Skeletal muscle tissue (tissue), 4 donors: ENCODE data around the gene CSRP1. TPM values are rescaled to one million over a fixed set of nuclear protein-coding genes. Genes with fewer than 3 reads are reported as not detected.

Experiments
- H3K27ac ChIP-seq: one replicate; pipeline ENCODE4 v1.7.0; 2013; ENCODE audit warnings: mild to moderate bottlenecking, low read depth, low read length, inconsistent platforms
- H3K27me3 ChIP-seq, 3 donors: one replicate each; pipeline ENCODE4 v1.7.0; 2013; ENCODE audit warnings: low read length in 3 of 3; ENCODE audit not compliant: control insufficient read depth in 3 of 3, insufficient read depth in 3 of 3
- H3K36me3 ChIP-seq, 3 donors: one replicate each; pipeline ENCODE4 v1.7.0; 2013; ENCODE audit warnings: low read length in 3 of 3; ENCODE audit not compliant: control insufficient read depth in 3 of 3, insufficient read depth in 3 of 3
- H3K4me1 ChIP-seq, 3 donors: one replicate each; pipeline ENCODE4 v1.7.0; 2013; ENCODE audit warnings: low read length in 3 of 3, mild to moderate bottlenecking in 3 of 3; ENCODE audit not compliant: control insufficient read depth in 3 of 3, insufficient read depth in 3 of 3
- H3K4me3 ChIP-seq, 3 donors: one replicate each; pipeline ENCODE4 v1.7.0; 2013; ENCODE audit warnings: low read length in 3 of 3
- H3K9ac ChIP-seq, 3 donors: one replicate each; pipeline ENCODE4 v1.7.0; 2013; ENCODE audit warnings: low read length in 3 of 3, mild to moderate bottlenecking in 3 of 3, moderate library complexity in 2 of 3, low read depth in 1 of 3
- H3K9me3 ChIP-seq, 3 donors: one replicate each; pipeline ENCODE4 v1.7.0; 2013; ENCODE audit warnings: low read length in 3 of 3; ENCODE audit not compliant: control insufficient read depth in 3 of 3
- total RNA-seq: library from RNA; depleted of rRNA; stranded (reverse); fragments of >200 nt; gene quantifications from one replicate; pipeline ENCODE4 v1.2.3, GENCODE V29; 2014
- donor health status: Osteomylitis.

Gene CSRP1
- total RNA-seq, 1 donor from 2014 or later, result 42.8 TPM

- Histone ChIP-seq H3K4me3 (peak overlapping the region; percentile 66 to 71 (median 69)), H3K4me1 (peaks cover 34 to 47% (median 40%) of the 10 kb centered on the region in 3 donors), H3K27me3 (peaks cover 22 to 42% (median 41%) of the 10 kb centered on the region in 3 donors)
These were observed 31.1 kb upstream of the CSRP1 start for GRCh38 chr1:201537891-201538611.

GRCh38 chr1:201537467-201537866 is 30.5 kb upstream of the CSRP1 start:
- no peak overlapping the region for H3K4me3 ChIP-seq
- H3K27ac ChIP-seq, result no peak overlapping the region
- H3K4me1 ChIP-seq, result peaks cover 34 to 47% (median 41%) of the 10 kb centered on the region in 3 donors
- peaks cover 22 to 42% (median 41%) of the 10 kb centered on the region in 3 donors for H3K27me3 ChIP-seq
- H3K9me3 ChIP-seq, result no peaks in the 10 kb centered on the region
- H3K9ac ChIP-seq, result no peak overlapping the region
- no peaks in the 10 kb centered on the region for H3K36me3 ChIP-seq

More at GRCh38 chr1:201537891-201538611, 31.1 kb upstream of the CSRP1 start:
- Histone ChIP-seq H3K27ac (peak overlapping the region; percentile 74), H3K9me3 (no peaks in the 10 kb centered on the region), H3K9ac (peak overlapping the region; percentile 38 to 74 (median 63)), H3K36me3 (no peaks in the 10 kb centered on the region)

- H3K36me3 ChIP-seq, result no peaks in the 10 kb centered on the region
- H3K4me3 ChIP-seq, result no peak overlapping the region
- peak overlapping the region; percentile 42 for H3K27ac ChIP-seq
- H3K4me1 ChIP-seq, result peaks cover 35 to 48% (median 43%) of the 10 kb centered on the region in 3 donors
- H3K27me3 ChIP-seq, result peaks cover 22 to 42% (median 41%) of the 10 kb centered on the region in 3 donors
- no peaks in the 10 kb centered on the region for H3K9me3 ChIP-seq
- H3K9ac ChIP-seq, result no peak overlapping the region
These were observed 30.1 kb upstream of the CSRP1 start for GRCh38 chr1:201537028-201537427.

- Histone ChIP-seq H3K27me3 (peaks cover 22 to 42% (median 41%) of the 10 kb centered on the region in 3 donors), H3K36me3 (no peaks in the 10 kb centered on the region), H3K27ac (peak overlapping the region; percentile 67), H3K9ac (no peak overlapping the region), H3K4me3 (no peak overlapping the region), H3K9me3 (no peaks in the 10 kb centered on the region), H3K4me1 (peaks cover 40 to 52% (median 48%) of the 10 kb centered on the region in 3 donors)
These were observed 29.6 kb upstream of the CSRP1 start for GRCh38 chr1:201536558-201536957.

GRCh38 chr1:201535919-201536245 is 29.0 kb upstream of the CSRP1 start:
- H3K9me3 ChIP-seq, result no peaks in the 10 kb centered on the region
- no peak overlapping the region for H3K4me3 ChIP-seq
- H3K27ac ChIP-seq, result peak overlapping the region; percentile 67
- no peaks in the 10 kb centered on the region for H3K36me3 ChIP-seq
- peaks cover 46 to 57% (median 55%) of the 10 kb centered on the region in 3 donors for H3K4me1 ChIP-seq
- H3K9ac ChIP-seq, result peak overlapping the region in 1 of 3 donors; percentile 11
- H3K27me3 ChIP-seq, result peaks cover 22 to 42% (median 41%) of the 10 kb centered on the region in 3 donors

GRCh38 chr1:201535046-201535918 is 28.4 kb upstream of the CSRP1 start:
- Histone ChIP-seq H3K27me3 (peaks cover 22 to 41% (median 39%) of the 10 kb centered on the region in 3 donors), H3K9ac (peak overlapping the region in 2 of 3 donors; percentile 11 to 25), H3K4me3 (no peak overlapping the region), H3K9me3 (no peaks in the 10 kb centered on the region), H3K4me1 (peaks cover 47 to 56% (median 54%) of the 10 kb centered on the region in 3 donors), H3K27ac (peak overlapping the region; percentile 67), H3K36me3 (no peaks in the 10 kb centered on the region)

GRCh38 chr1:201533836-201534235 is 26.9 kb upstream of the CSRP1 start:
- Histone ChIP-seq H3K27ac (no peak overlapping the region), H3K27me3 (peaks cover 12 to 29% (median 27%) of the 10 kb centered on the region in 3 donors), H3K9ac (no peak overlapping the region), H3K9me3 (no peaks in the 10 kb centered on the region), H3K4me3 (no peak overlapping the region), H3K4me1 (peaks cover 40 to 48% (median 41%) of the 10 kb centered on the region in 3 donors), H3K36me3 (no peaks in the 10 kb centered on the region)

GRCh38 chr1:201531551-201532425 is 24.9 kb upstream of the CSRP1 start:
- no peaks in the 10 kb centered on the region for H3K36me3 ChIP-seq
- no peak overlapping the region for H3K4me3 ChIP-seq
- H3K27ac ChIP-seq, result peak overlapping the region; percentile 77
- H3K27me3 ChIP-seq, result peaks cover 0 to 10% (median 7%) of the 10 kb centered on the region in 3 donors
- peak overlapping the region in 2 of 3 donors; percentile 9 to 54 for H3K9ac ChIP-seq
- H3K4me1 ChIP-seq, result peaks cover 24 to 30% (median 26%) of the 10 kb centered on the region in 3 donors
- no peaks in the 10 kb centered on the region for H3K9me3 ChIP-seq

GRCh38 chr1:201530741-201531531 is 24.0 kb upstream of the CSRP1 start:
- peaks cover 0 to 1% (median 0%) of the 10 kb centered on the region in 3 donors for H3K27me3 ChIP-seq
- H3K36me3 ChIP-seq, result no peaks in the 10 kb centered on the region
- H3K9me3 ChIP-seq, result no peaks in the 10 kb centered on the region
- no peak overlapping the region for H3K4me3 ChIP-seq
- H3K27ac ChIP-seq, result peak overlapping the region; percentile 77
- H3K4me1 ChIP-seq, result peaks cover 19 to 24% (median 20%) of the 10 kb centered on the region in 3 donors
- H3K9ac ChIP-seq, result peak overlapping the region in 2 of 3 donors; percentile 9 to 28
